ENCODE data around the gene FAM117A.

DNA sequence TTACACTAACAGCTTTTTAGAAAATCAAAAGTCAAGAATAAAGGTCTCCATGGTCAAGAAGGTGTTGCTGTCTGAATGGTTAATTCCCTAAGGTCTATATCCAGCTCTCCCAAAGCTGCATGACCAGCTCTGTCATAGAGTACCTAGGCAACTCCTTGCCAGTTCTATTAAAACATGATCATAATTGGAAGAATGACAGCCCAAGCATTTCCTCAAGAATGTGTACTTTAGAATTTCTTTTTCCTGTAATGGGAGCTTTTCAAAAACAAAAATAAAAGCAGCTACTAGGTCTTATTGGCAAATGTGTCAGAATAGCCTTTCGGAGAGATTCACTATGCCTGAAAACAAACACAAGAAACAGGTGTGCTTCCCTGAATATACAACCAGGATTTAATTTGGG lies 93.9 kb downstream of the FAM117A start:
- TF ChIP-seq, protein P1, sequence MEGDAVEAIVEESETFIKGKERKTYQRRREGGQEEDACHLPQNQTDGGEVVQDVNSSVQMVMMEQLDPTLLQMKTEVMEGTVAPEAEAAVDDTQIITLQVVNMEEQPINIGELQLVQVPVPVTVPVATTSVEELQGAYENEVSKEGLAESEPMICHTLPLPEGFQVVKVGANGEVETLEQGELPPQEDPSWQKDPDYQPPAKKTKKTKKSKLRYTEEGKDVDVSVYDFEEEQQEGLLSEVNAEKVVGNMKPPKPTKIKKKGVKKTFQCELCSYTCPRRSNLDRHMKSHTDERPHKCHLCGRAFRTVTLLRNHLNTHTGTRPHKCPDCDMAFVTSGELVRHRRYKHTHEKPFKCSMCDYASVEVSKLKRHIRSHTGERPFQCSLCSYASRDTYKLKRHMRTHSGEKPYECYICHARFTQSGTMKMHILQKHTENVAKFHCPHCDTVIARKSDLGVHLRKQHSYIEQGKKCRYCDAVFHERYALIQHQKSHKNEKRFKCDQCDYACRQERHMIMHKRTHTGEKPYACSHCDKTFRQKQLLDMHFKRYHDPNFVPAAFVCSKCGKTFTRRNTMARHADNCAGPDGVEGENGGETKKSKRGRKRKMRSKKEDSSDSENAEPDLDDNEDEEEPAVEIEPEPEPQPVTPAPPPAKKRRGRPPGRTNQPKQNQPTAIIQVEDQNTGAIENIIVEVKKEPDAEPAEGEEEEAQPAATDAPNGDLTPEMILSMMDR (IDR thresholded peaks at IDR 0.05): no peak
- no peak for TF ChIP-seq POLR2A (IDR thresholded peaks at IDR 0.05; ENCODE audit: low read depth)

All from esophagus muscularis mucosa (tissue), 3 donors.